Tibial nerve (tissue), 3 donors: ENCODE measurements around the gene PCBP4.

Experiments
- CTCF ChIP-seq, 5 experiments: fragments of 200-600 bp in 3 of 5; fragments of 450-650 bp in 2 of 5; sonication (generic) in 3 of 5; IDR thresholded peaks; one replicate each; pipeline ENCODE4 v1.5.1; 2016 to 2019; ENCODE audit warnings: antibody characterized with exemption in 5 of 5, mild to moderate bottlenecking in 3 of 5, moderate library complexity in 2 of 5
- POLR2A ChIP-seq, 2 donors: fragments of 450-650 bp; IDR thresholded peaks; one replicate each; pipeline ENCODE4 v1.6.1; 2017; ENCODE audit warnings: antibody characterized with exemption in 2 of 2, mild to moderate bottlenecking in 2 of 2, moderate library complexity in 2 of 2

- TF ChIP-seq CTCF (IDR thresholded peaks at IDR 0.05) (no peak), POLR2A (IDR thresholded peaks at IDR 0.05) (no peak)
Observed at GRCh38 chr3:51947215-51947900, 19.9 kb downstream of the PCBP4 start.
